H9 (cell line): ENCODE measurements around the gene SCUBE1. TPM values are rescaled to one million over a fixed set of nuclear protein-coding genes. Genes with fewer than 3 reads are reported as not detected.
A peak's percentile ranks its signal among the peaks of the same experiment; 100 is the strongest.

Source experiments
- DNase-seq: peaks from one replicate; pipeline ENCODE4 v3.0.0-alpha.2; 2017
- H2AFZ ChIP-seq: one replicate; pipeline ENCODE4 v1.6.1; 2013; ENCODE audit warnings: mild to moderate bottlenecking, low read length, control low read depth, moderate library complexity
- H2AK5ac ChIP-seq: 2 replicates; pipeline ENCODE4 v1.6.1; 2013; ENCODE audit warnings: low read length, control low read depth, mixed read lengths; ENCODE audit not compliant: insufficient read length
- H2BK120ac ChIP-seq: one replicate; pipeline ENCODE4 v1.6.1; 2013; ENCODE audit warnings: low read depth, mild to moderate bottlenecking, low read length, control low read depth, inconsistent platforms; ENCODE audit not compliant: poor library complexity, severe bottlenecking
- H2BK12ac ChIP-seq: 2 replicates; pipeline ENCODE4 v1.6.1; 2013; ENCODE audit warnings: low read length, control low read depth, mixed read lengths, low read depth; ENCODE audit not compliant: insufficient read length
- H2BK15ac ChIP-seq: 2 replicates; pipeline ENCODE4 v1.6.1; 2013; ENCODE audit warnings: low read depth, low read length, control low read depth
- H2BK20ac ChIP-seq: one replicate; pipeline ENCODE4 v1.6.1; 2013; ENCODE audit warnings: low read depth, mild to moderate bottlenecking, low read length, control low read depth, inconsistent platforms; ENCODE audit not compliant: poor library complexity, severe bottlenecking
- H2BK5ac ChIP-seq: 2 replicates; pipeline ENCODE4 v1.6.1; 2013; ENCODE audit warnings: low read length, control low read depth, mixed read lengths; ENCODE audit not compliant: insufficient read length
- H3K14ac ChIP-seq: 2 replicates; pipeline ENCODE4 v1.6.1; 2013; ENCODE audit warnings: low read length, control low read depth; ENCODE audit not compliant: insufficient read depth
- H3K18ac ChIP-seq: 2 replicates; pipeline ENCODE4 v1.6.1; 2013; ENCODE audit warnings: low read depth, mild to moderate bottlenecking, mixed read lengths, low read length, control low read depth; ENCODE audit not compliant: insufficient read length
- H3K23ac ChIP-seq: 2 replicates; pipeline ENCODE4 v1.6.1; 2013; ENCODE audit warnings: low read length, control low read depth, mixed read lengths, low read depth; ENCODE audit not compliant: insufficient read length
- H3K23me2 ChIP-seq: 2 replicates; pipeline ENCODE4 v1.6.1; 2013; ENCODE audit warnings: low read depth, mild to moderate bottlenecking, mixed read lengths, low read length, control low read depth; ENCODE audit not compliant: insufficient read length, poor library complexity, severe bottlenecking
- H3K27ac ChIP-seq: 2 replicates; pipeline ENCODE4 v1.5.1; 2013; ENCODE audit warnings: low read length, control low read depth, mixed read lengths, low read depth; ENCODE audit not compliant: insufficient read length
- H3K27me3 ChIP-seq: 2 replicates; pipeline ENCODE4 v1.6.1; 2013; ENCODE audit warnings: low read length, control low read depth, inconsistent platforms; ENCODE audit not compliant: insufficient read depth
- H3K4ac ChIP-seq: 2 replicates; pipeline ENCODE4 v1.6.1; 2013; ENCODE audit warnings: low read depth, mild to moderate bottlenecking, control low read depth, inconsistent platforms, low read length, moderate library complexity
- H3K4me1 ChIP-seq: 2 replicates; pipeline ENCODE4 v1.6.1; 2013; ENCODE audit warnings: low read length, control low read depth, inconsistent platforms; ENCODE audit not compliant: insufficient read depth
- H3K4me2 ChIP-seq: 2 replicates; pipeline ENCODE4 v1.6.1; 2013; ENCODE audit warnings: low read length, control low read depth, mixed read lengths; ENCODE audit not compliant: insufficient read length, insufficient read depth
- H3K56ac ChIP-seq: 2 replicates; pipeline ENCODE4 v1.6.1; 2013; ENCODE audit warnings: low read depth, mild to moderate bottlenecking, mixed read lengths, low read length, control low read depth; ENCODE audit not compliant: insufficient read length
- H3K79me1 ChIP-seq: 2 replicates; pipeline ENCODE4 v1.6.1; 2013; ENCODE audit warnings: low read depth, mild to moderate bottlenecking, moderate library complexity, low read length, control low read depth, inconsistent platforms; ENCODE audit not compliant: insufficient read depth, poor library complexity, severe bottlenecking
- H3K79me2 ChIP-seq: 2 replicates; pipeline ENCODE4 v1.6.1; 2013; ENCODE audit warnings: low read length, control low read depth, inconsistent platforms; ENCODE audit not compliant: insufficient read depth
- H3K9ac ChIP-seq: 2 replicates; pipeline ENCODE4 v1.6.1; 2013; ENCODE audit warnings: low read length, control low read depth, mixed read lengths; ENCODE audit not compliant: insufficient read length; ENCODE audit errors: extremely low read depth
- H3K9me3 ChIP-seq: one replicate; pipeline ENCODE4 v1.6.1; 2013; ENCODE audit warnings: low read depth, low read length, inconsistent platforms; ENCODE audit not compliant: control insufficient read depth
- H3T11ph ChIP-seq: one replicate; pipeline ENCODE4 v1.6.1; 2013; ENCODE audit warnings: mild to moderate bottlenecking, low read length, control low read depth, inconsistent platforms
- H4K20me1 ChIP-seq: one replicate; pipeline ENCODE4 v1.6.1; 2013; ENCODE audit not compliant: control insufficient read depth, insufficient read length, insufficient read depth
- H4K5ac ChIP-seq: 2 replicates; pipeline ENCODE4 v1.6.1; 2013; ENCODE audit warnings: low read depth, mild to moderate bottlenecking, mixed read lengths, low read length, control low read depth; ENCODE audit not compliant: insufficient read length
- H4K8ac ChIP-seq: replicated peaks from 2 replicates; pipeline ENCODE4 v1.6.1; 2013; ENCODE audit warnings: low read length, control low read depth, mixed read lengths, low read depth; ENCODE audit not compliant: insufficient read length
- H4K91ac ChIP-seq: 2 replicates; pipeline ENCODE4 v1.6.1; 2013; ENCODE audit warnings: low read depth, mild to moderate bottlenecking, moderate library complexity, mixed read lengths, low read length, control low read depth; ENCODE audit not compliant: insufficient read length
- H3K27ac Mint-ChIP-seq, 3 experiments: 2 replicates in 2 of 3; 3 replicates in 1 of 3; pipeline ENCODE4 v1.8.0; 2020 to 2021; ENCODE audit warnings: mixed read lengths in 3 of 3, mild to moderate bottlenecking in 1 of 3, moderate library complexity in 1 of 3
- H3K27me3 Mint-ChIP-seq: 2 replicates; pipeline ENCODE4 v1.8.0; 2021; ENCODE audit warnings: low read depth, mild to moderate bottlenecking, moderate library complexity, mixed read lengths
- H3K36me3 Mint-ChIP-seq, 3 experiments: 2 replicates in 2 of 3; 3 replicates in 1 of 3; pipeline ENCODE4 v1.8.0; 2020 to 2021; ENCODE audit warnings: low read depth in 3 of 3, mixed read lengths in 3 of 3; ENCODE audit not compliant: insufficient read depth in 1 of 3
- H3K4me1 Mint-ChIP-seq, 2 experiments: 2 replicates each; pipeline ENCODE4 v1.8.0; 2020; ENCODE audit warnings: mixed read lengths in 2 of 2
- H3K4me3 Mint-ChIP-seq, 2 experiments: 2 replicates in 1 of 2; 3 replicates in 1 of 2; pipeline ENCODE4 v1.8.0; 2020 to 2021; ENCODE audit warnings: mild to moderate bottlenecking in 2 of 2, mixed read lengths in 2 of 2, moderate library complexity in 1 of 2
- H3K9me3 Mint-ChIP-seq, 2 experiments: 2 replicates in 1 of 2; 3 replicates in 1 of 2; pipeline ENCODE4 v1.8.0; 2020; ENCODE audit warnings: mild to moderate bottlenecking in 2 of 2, mixed read lengths in 2 of 2, moderate library complexity in 1 of 2
- WGBS: extraction: QIAGEN DNeasy Blood & Tissue Kit; methylation state at CpG from one replicate; pipeline ENCODE4 v1.1.7; 2013; ENCODE audit warnings: missing lambda C conversion rate, low lambda C conversion rate, mixed read lengths; ENCODE audit not compliant: insufficient read length; ENCODE audit errors: extremely low coverage; 5-methylcytosine and 5-hydroxymethylcytosine counted together
- total RNA-seq: library from RNA; stranded (reverse); gene quantifications from 2 replicates; pipeline ENCODE4 v1.2.1, GENCODE V29; 2021
- TF ChIP-seq, protein P1 (sequence below): fragments of 200-600 bp; sonication (generic); conservative IDR thresholded peaks from 3 replicates; pipeline ENCODE4 v1.8.0; 2021; ENCODE audit warnings: antibody characterized with exemption, mild to moderate bottlenecking

SCUBE1 gene
- total RNA-seq, 1 experiment from 2014 or later, result 1.2 TPM

DNA sequence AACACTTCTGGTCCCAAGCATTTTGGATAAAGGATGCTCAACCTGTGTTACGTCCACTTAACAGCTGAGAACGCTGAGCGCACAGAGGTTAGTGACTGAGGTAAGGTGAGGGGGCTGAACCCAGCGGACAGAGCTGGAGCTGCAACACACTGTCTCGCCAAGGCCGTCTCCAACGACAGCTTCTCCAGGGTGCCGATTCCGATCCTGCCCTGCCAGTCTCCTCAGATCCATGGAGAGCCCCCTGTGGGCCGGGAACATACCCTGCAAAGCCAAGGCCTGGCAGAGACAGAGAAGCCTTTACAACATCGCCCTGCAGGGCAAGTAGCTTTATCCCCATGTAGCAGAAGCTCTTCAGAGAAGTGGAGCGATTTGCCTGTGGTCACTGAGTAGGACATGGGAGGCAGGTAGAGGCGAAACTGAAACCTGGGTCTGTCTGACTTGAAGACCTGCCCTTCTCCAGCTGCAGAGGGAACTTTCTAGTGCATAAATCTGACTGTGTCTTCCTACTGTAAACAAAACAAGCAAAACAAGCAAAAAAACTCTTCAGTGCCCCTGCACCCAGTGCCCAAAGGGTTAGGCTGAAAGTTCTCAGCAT lies 72.8 kb downstream of the SCUBE1 start:
- Histone ChIP-seq H3K23ac (no peak overlapping the region), H2BK20ac (no peak overlapping the region), H3K27me3 (no peaks in the 10 kb centered on the region), H2AK5ac (no peak overlapping the region), H3K4ac (no peak overlapping the region), H4K91ac (no peak overlapping the region), H2BK5ac (no peak overlapping the region), H3K18ac (no peak overlapping the region), H2BK15ac (no peak overlapping the region), H2AFZ (no peak overlapping the region), H3K9me3 (no peaks in the 10 kb centered on the region), H3K79me2 (no peaks in the 10 kb centered on the region), H4K5ac (no peak overlapping the region), H4K8ac (no peak overlapping the region), H2BK12ac (no peak overlapping the region), H3T11ph (no peak overlapping the region), H2BK120ac (no peak overlapping the region), H4K20me1 (no peaks in the 10 kb centered on the region), H3K56ac (no peak overlapping the region), H3K9ac (no peak overlapping the region), H3K79me1 (no peaks in the 10 kb centered on the region), H3K23me2 (no peaks in the 10 kb centered on the region), H3K27ac (no peak overlapping the region), H3K14ac (no peak overlapping the region), H3K4me1 (peaks cover 4% of the 10 kb centered on the region; the same call in 1 of the 2 replicates), H3K4me2 (no peak overlapping the region)
- DNase-seq, result peak; percentile 90
- no peak overlapping the region for H3K27ac Mint-ChIP-seq
- no CpG with 5 or more reads among the region's 13 CpGs for WGBS
- H3K36me3 Mint-ChIP-seq, result no peaks in the 10 kb centered on the region; a peak in 1 of 7 replicates
- peaks cover 12 to 28% of the 10 kb centered on the region in 2 experiments for H3K4me1 Mint-ChIP-seq
- TF ChIP-seq, protein P1, sequence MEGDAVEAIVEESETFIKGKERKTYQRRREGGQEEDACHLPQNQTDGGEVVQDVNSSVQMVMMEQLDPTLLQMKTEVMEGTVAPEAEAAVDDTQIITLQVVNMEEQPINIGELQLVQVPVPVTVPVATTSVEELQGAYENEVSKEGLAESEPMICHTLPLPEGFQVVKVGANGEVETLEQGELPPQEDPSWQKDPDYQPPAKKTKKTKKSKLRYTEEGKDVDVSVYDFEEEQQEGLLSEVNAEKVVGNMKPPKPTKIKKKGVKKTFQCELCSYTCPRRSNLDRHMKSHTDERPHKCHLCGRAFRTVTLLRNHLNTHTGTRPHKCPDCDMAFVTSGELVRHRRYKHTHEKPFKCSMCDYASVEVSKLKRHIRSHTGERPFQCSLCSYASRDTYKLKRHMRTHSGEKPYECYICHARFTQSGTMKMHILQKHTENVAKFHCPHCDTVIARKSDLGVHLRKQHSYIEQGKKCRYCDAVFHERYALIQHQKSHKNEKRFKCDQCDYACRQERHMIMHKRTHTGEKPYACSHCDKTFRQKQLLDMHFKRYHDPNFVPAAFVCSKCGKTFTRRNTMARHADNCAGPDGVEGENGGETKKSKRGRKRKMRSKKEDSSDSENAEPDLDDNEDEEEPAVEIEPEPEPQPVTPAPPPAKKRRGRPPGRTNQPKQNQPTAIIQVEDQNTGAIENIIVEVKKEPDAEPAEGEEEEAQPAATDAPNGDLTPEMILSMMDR, result peak; percentile 70
- peaks cover 15% of the 10 kb centered on the region for H3K27me3 Mint-ChIP-seq
- H3K9me3 Mint-ChIP-seq, result no peaks in the 10 kb centered on the region
- H3K4me3 Mint-ChIP-seq, result no peak overlapping the region
